Epithelial cell of proximal tubule (primary cell): ENCODE measurements around the gene CCNDBP1. TPM values are rescaled to one million over a fixed set of nuclear protein-coding genes. Genes with fewer than 3 reads are reported as not detected.

Experiments
- DNase-seq: peaks from one replicate; pipeline ENCODE4 v3.0.0-alpha.2; 2011; ENCODE audit warnings: low read depth
- H3K4me3 ChIP-seq: 2 replicates; pipeline ENCODE4 v1.5.1; 2011; ENCODE audit warnings: low read depth, mild to moderate bottlenecking, low read length
- CTCF ChIP-seq: conservative IDR thresholded peaks from 2 replicates; pipeline ENCODE4 v1.5.1; 2012; ENCODE audit warnings: low read depth, mild to moderate bottlenecking, low read length
- total RNA-seq: library from RNA; depleted of rRNA; stranded (reverse); fragments of >200 nt; gene quantifications from 2 replicates; pipeline ENCODE4 v1.2.3, GENCODE V29; 2015

The CCNDBP1 gene
- total RNA-seq, 1 donor from 2014 or later: 39.8 TPM

DNA sequence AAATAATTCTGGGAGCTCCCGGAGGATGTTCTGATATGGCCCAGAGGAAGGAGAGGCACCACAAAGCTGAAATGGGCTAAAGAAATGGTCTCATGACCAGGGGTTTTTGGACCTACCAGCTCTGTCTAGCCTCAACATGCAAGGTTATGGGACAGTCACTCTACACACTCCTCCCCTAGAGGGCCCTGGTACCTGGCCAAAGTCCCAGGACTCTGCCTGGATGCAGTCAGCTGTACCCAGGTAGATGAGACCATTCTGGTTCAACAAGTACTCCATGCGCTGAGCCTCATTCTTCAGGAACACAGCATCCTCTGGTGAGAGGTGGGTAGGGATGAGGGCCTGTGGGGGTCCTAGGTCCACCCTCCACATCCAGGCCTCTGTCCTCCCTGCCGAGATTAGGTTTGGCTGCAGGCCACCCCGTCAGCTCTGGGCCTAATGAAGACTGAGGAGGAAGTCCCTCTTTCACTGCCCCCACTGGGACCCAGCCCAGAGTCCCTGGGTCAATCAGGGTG lies 26.1 kb downstream of the CCNDBP1 start:
- no peak overlapping the region for H3K4me3 ChIP-seq
- no peak for TF ChIP-seq CTCF
- no peak for DNase-seq

DNA sequence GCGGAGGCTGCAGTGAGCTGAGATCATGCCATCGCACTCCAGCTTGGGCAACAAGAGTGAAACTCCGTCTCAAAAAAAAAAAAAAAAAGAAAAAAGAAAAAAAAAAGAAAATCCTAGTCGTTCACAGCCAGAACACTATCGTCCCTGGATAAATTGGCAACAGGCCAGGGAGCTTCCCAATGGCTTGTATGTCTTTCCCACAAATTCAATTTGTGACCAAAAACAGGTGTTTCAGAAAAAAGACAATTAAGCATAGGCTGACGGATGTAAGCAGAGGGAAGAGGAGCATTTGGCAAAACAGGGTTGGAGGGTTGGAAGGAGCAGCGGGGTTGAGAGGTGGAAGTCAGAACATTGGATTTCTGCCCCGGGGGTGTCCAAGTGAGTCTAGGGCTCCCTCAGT lies 27.1 kb downstream of the CCNDBP1 start:
- TF ChIP-seq CTCF: no peak
- no peak for DNase-seq
- H3K4me3 ChIP-seq: no peak overlapping the region

DNA sequence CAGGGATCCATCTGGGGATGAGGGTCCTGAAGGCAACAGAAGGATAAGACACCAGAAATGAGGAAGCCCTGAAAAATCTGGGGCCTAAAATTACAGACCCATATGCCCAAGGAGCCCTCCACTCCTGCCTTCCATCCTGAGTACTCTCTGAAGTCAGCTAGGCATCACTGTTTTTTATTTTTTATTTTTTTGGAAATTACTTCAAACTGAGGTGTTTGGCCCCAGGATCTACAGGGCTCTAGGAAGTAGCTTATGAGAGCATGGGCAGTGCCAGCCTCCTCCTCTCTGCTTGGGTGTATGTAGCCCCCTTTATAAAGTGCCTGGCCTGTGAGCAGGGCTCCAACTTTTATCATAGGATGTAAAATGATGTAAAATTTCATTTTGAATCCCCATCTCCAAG lies 27.7 kb downstream of the CCNDBP1 start:
- no peak for TF ChIP-seq CTCF
- DNase-seq: no peak
- H3K4me3 ChIP-seq: no peak overlapping the region

DNA sequence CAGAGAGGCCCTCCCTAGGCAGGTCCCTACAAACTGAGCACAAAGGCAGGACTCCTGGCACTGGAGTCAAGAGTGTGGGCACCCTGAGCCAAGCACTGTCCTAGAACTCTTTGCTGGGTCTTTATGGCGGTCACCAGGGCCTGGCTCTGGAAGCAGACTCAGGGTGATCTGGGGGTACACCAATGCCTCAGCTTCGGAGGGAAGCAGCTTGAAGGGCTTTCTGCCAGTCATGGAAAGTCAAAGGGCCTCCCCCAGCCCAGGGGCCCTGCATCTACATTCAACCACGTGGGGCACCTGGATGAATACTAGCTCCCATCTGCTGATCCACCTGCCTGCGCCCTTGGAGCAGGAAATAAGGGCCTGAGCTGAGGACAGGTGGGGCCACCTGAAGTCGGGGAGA lies 28.3 kb downstream of the CCNDBP1 start:
- no peak for DNase-seq
- no peak overlapping the region for H3K4me3 ChIP-seq
- no peak for TF ChIP-seq CTCF

GRCh38 chr15:43214169-43214568 lies 29.0 kb downstream of the CCNDBP1 start:
- no peak overlapping the region for H3K4me3 ChIP-seq
- DNase-seq: no peak
- no peak for TF ChIP-seq CTCF

- TF ChIP-seq CTCF: no peak
- H3K4me3 ChIP-seq: no peak overlapping the region
- DNase-seq: no peak
Measured at GRCh38 chr15:43214592-43215295, 29.5 kb downstream of the CCNDBP1 start.

DNA sequence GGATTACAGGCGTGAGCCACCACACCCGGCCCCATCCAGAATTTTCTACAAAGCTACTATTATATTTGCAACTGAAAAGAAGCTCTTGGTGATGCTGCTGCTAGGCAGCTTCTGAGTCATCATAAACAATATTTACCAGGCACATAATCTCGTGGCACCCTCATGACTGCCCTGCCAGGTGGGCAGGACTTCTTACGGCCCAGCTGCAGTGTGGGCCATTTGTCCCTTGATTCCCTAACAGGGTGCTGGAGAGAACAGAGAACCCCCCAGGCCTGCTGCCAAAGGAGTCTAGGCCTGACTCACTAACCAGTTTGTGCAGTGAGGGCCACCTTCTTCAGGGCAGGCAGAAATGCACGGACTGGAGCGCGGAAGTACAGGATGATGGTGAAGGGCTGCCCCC lies 30.8 kb downstream of the CCNDBP1 start:
- no peak for TF ChIP-seq CTCF
- DNase-seq: no peak
- H3K4me3 ChIP-seq: no peak overlapping the region
